ENCODE measurements around the gene SAC3D1.

SAC3D1 gene

DNA sequence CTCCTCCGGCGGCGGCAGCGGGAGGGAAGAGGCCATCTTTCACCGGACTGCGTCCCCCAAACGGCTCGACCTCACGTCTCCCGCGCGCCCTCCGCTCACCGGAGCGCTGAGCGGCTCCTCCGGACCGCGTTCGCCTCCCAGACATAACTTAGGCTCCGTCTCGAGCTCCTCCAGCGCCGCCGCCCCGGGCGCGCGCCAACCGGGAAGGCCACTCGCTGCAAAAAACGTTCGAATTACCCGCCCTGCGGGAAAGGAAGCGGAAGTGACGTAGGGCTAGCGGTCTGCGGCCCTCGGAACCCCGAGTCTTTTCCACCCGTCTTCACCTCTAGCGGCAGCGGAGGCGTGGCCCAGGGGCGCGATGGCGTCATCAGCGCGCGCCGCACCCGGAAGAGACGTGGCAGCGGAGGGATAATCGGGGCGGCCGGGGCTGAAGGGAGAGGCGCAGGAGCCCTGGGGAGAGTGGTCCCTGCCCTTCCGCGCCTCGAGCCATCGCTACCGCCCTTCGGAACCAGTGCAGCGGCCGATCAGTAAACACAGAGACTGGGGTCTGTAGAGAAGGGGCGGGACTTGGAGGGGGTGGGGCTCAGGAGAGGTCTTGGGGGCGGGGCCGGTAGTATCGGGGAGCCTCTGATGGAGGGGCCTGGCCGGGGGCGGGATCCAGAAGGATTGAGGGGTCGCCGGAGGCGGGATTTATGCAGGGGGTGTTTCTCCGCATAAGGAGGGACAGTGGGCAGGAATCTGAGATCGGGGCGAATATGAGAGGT is 43.0 kb downstream of the SAC3D1 start, which contains the start of the genes CDCA5 and ZFPL1:
Gene CDCA5 (minus strand): TSS at position 207 of the 764 bp plus-strand sequence. CDS start 62 bp downstream, at position 145.
Gene ZFPL1 (plus strand): TSS at position 389 of the 764 bp plus-strand sequence. CDS start 477 bp downstream, outside the sequence.
- Histone ChIP-seq H3K4me3 (peak within 1 kb of the TSS; percentile 84), H3K9me3 (ENCODE audit: low read depth, low read length) (no peaks in the 10 kb centered on the region), H3K9ac (ENCODE audit: insufficient read length) (peak within 1 kb of the TSS; percentile 89), H3K36me3 (ENCODE audit: insufficient read depth, low read length) (peaks cover 26% of the 10 kb centered on the region), H3K27ac (peak within 1 kb of the TSS; percentile 85)
- DNase-seq (ENCODE audit: low read depth, low spot score) = peak; percentile 70
- TF ChIP-seq EZH2 (IDR thresholded peaks at IDR 0.05) = no peak
- TF ChIP-seq POLR2AphosphoS5 (IDR thresholded peaks at IDR 0.05; ENCODE audit: borderline replicate concordance, low read depth, low read length) = peak; percentile 83; the same call in 1 of the 2 replicates
- TF ChIP-seq FOXP2 (optimal IDR thresholded peaks at IDR 0.05; ENCODE audit: control extremely low read depth, extremely low read length, insufficient read depth) = no peak

DNA sequence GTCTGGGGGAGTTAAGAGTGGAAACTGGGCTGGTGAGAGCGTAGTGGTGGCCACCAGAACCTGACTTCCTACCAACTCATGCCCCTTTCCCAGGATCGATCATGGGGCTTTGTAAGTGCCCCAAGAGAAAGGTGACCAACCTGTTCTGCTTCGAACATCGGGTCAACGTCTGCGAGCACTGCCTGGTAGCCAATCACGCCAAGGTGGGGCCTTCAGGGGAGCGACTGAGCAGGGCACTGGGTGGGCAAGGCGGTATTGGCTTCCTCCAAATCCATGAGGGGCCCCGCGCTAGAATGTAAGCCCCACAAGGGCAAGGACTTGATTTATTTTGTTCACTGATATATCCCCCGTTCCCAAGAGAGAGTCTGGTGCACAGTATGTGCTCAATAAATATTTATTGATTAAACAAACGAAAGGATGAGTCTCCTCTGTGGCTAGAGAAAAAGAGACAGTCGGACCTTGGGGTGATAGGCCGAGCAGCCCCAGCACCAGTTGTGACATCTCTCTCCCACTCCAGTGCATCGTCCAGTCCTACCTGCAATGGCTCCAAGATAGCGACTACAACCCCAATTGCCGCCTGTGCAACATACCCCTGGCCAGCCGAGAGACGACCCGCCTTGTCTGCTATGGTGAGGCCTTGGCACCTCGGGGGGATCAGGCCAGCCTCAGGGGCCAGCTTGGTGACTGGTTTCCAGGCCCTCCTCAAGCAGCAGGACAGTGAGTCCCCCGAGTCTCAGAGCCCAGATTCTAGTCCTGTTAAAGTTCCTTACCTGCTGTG is 43.8 kb downstream of the SAC3D1 start:
- H3K9ac ChIP-seq (ENCODE audit: insufficient read length) = peak overlapping the region; percentile 89
- peak overlapping the region; percentile 85; the same call in 1 of the 2 replicates for H3K27ac ChIP-seq
- no peak for TF ChIP-seq POLR2AphosphoS5 (IDR thresholded peaks at IDR 0.05; ENCODE audit: borderline replicate concordance, low read depth, low read length)
- TF ChIP-seq EZH2 (IDR thresholded peaks at IDR 0.05) = no peak
- DNase-seq (ENCODE audit: low read depth, low spot score) = no peak
- H3K4me3 ChIP-seq = peak overlapping the region; percentile 84
- peaks cover 20% of the 10 kb centered on the region for H3K36me3 ChIP-seq (ENCODE audit: insufficient read depth, low read length)
- no peaks in the 10 kb centered on the region for H3K9me3 ChIP-seq (ENCODE audit: low read depth, low read length)

DNA sequence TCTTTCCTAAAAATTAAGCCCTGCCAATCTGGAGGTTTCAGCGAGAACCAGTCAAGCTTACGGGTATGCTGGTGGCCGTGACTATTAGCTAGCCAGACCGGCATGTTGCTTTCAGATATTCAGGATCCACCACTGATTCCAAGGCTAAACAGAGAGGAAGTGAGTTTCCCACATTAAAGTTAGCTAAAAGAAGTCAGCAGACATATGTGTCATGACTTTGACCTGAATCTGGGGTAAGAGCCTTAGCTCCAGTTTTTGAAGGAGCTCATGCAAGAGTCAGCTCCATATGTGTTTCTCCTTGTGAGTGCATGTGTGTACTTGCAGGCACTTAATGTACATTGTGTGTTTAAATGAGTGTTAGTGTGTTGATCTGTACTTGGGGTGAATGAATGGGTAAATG is 44.4 kb downstream of the SAC3D1 start:
- Histone ChIP-seq H3K36me3 (ENCODE audit: insufficient read depth, low read length) (peaks cover 15% of the 10 kb centered on the region), H3K27ac (no peak overlapping the region), H3K9me3 (ENCODE audit: low read depth, low read length) (no peaks in the 10 kb centered on the region), H3K9ac (ENCODE audit: insufficient read length) (no peak overlapping the region), H3K4me3 (no peak overlapping the region)
- DNase-seq (ENCODE audit: low read depth, low spot score) = no peak
- TF ChIP-seq EZH2 (IDR thresholded peaks at IDR 0.05) (no peak), POLR2AphosphoS5 (IDR thresholded peaks at IDR 0.05; ENCODE audit: borderline replicate concordance, low read depth, low read length) (no peak), FOXP2 (optimal IDR thresholded peaks at IDR 0.05; ENCODE audit: control extremely low read depth, extremely low read length, insufficient read depth) (no peak)

DNA sequence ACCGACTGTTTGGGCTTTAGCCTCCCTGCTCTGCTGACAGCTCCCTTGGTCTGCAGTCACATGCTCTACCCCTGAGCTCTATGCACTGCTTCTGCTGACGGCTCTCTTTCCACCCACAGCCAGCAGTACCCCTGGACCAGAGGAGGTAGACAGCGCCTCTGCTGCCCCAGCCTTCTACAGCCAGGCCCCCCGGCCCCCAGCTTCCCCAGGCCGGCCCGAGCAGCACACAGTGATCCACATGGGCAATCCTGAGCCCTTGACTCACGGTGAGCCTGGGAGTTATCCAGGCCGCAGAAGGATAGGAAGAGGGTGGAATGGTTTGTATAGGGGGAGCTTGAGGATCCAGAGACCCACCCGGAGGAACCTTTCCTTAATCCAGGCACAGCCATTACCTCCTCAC is 45.8 kb downstream of the SAC3D1 start:
- no peak for DNase-seq (ENCODE audit: low read depth, low spot score)
- H3K36me3 ChIP-seq (ENCODE audit: insufficient read depth, low read length) = peaks cover 4% of the 10 kb centered on the region; the same call in 1 of the 2 replicates
- H3K9me3 ChIP-seq (ENCODE audit: low read depth, low read length) = no peaks in the 10 kb centered on the region
- no peak overlapping the region for H3K9ac ChIP-seq (ENCODE audit: insufficient read length)
- no peak for TF ChIP-seq FOXP2 (optimal IDR thresholded peaks at IDR 0.05; ENCODE audit: control extremely low read depth, extremely low read length, insufficient read depth)
- no peak for TF ChIP-seq EZH2 (IDR thresholded peaks at IDR 0.05)
- TF ChIP-seq POLR2AphosphoS5 (IDR thresholded peaks at IDR 0.05; ENCODE audit: borderline replicate concordance, low read depth, low read length) = no peak
- no peak overlapping the region for H3K4me3 ChIP-seq
- H3K27ac ChIP-seq = no peak overlapping the region

DNA sequence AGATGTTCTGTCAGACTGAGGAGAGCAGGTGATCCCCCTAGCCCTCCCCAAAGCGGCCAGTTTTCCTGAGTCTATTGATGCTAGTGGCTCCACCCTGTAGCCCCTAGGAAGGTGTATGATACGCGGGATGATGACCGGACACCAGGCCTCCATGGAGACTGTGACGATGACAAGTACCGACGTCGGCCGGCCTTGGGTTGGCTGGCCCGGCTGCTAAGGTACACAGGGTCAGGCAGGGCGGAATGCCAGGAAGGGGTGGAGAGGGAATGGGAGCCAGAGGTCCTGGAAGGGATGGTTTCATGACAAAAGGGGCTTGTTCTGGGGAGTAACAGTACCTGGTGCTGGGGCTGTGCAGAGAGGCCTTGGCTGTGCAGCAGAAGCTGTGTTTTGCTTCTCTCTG is 46.2 kb downstream of the SAC3D1 start:
- no peaks in the 10 kb centered on the region; the same call in 1 of the 2 replicates for H3K36me3 ChIP-seq (ENCODE audit: insufficient read depth, low read length)
- TF ChIP-seq POLR2AphosphoS5 (IDR thresholded peaks at IDR 0.05; ENCODE audit: borderline replicate concordance, low read depth, low read length) (no peak), FOXP2 (optimal IDR thresholded peaks at IDR 0.05; ENCODE audit: control extremely low read depth, extremely low read length, insufficient read depth) (no peak), EZH2 (IDR thresholded peaks at IDR 0.05) (no peak)
- no peak overlapping the region for H3K27ac ChIP-seq
- H3K9ac ChIP-seq (ENCODE audit: insufficient read length) = no peak overlapping the region
- DNase-seq (ENCODE audit: low read depth, low spot score) = no peak
- H3K4me3 ChIP-seq = no peak overlapping the region
- H3K9me3 ChIP-seq (ENCODE audit: low read depth, low read length) = no peaks in the 10 kb centered on the region

DNA sequence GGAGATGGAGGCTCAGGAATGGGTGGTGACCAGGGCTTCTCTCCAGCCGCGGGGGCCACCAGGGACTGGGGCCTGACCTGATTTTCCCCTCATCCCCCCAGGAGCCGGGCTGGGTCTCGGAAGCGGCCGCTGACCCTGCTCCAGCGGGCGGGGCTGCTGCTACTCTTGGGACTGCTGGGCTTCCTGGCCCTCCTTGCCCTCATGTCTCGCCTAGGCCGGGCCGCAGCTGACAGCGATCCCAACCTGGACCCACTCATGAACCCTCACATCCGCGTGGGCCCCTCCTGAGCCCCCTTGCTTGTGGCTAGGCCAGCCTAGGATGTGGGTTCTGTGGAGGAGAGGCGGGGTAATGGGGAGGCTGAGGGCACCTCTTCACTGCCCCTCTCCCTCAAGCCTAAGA is 46.8 kb downstream of the SAC3D1 start:
- Histone ChIP-seq H3K4me3 (no peak overlapping the region), H3K27ac (no peak overlapping the region), H3K36me3 (ENCODE audit: insufficient read depth, low read length) (no peaks in the 10 kb centered on the region; the same call in 1 of the 2 replicates), H3K9me3 (ENCODE audit: low read depth, low read length) (no peaks in the 10 kb centered on the region), H3K9ac (ENCODE audit: insufficient read length) (no peak overlapping the region)
- TF ChIP-seq POLR2AphosphoS5 (IDR thresholded peaks at IDR 0.05; ENCODE audit: borderline replicate concordance, low read depth, low read length) (no peak), FOXP2 (optimal IDR thresholded peaks at IDR 0.05; ENCODE audit: control extremely low read depth, extremely low read length, insufficient read depth) (no peak), EZH2 (IDR thresholded peaks at IDR 0.05) (no peak)
- no peak for DNase-seq (ENCODE audit: low read depth, low spot score)

DNA sequence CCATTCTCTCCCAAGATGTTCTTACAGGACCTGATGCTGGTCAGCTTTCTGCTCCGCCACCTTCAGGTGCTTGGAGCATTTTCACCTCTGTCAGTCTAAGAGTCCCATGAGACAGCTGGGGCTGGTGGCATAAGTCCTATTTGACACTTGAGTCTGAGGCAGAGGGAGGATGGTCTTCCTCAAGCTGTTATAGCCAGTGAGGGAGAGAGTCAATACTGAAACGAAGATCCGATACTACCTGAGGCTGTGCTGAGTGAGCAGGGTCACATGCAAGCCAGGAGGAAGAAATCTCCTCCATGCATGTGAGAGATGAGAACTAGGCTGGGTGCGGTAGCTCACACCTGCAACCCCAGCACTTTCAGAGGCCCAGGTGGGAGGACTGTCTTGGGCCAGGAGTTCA is 48.6 kb downstream of the SAC3D1 start:
- no peaks in the 10 kb centered on the region for H3K9me3 ChIP-seq (ENCODE audit: low read depth, low read length)
- no peak overlapping the region for H3K27ac ChIP-seq
- no peak for TF ChIP-seq EZH2 (IDR thresholded peaks at IDR 0.05)
- no peak for TF ChIP-seq FOXP2 (optimal IDR thresholded peaks at IDR 0.05; ENCODE audit: control extremely low read depth, extremely low read length, insufficient read depth)
- TF ChIP-seq POLR2AphosphoS5 (IDR thresholded peaks at IDR 0.05; ENCODE audit: borderline replicate concordance, low read depth, low read length) = no peak
- no peaks in the 10 kb centered on the region; the same call in 1 of the 2 replicates for H3K36me3 ChIP-seq (ENCODE audit: insufficient read depth, low read length)
- no peak overlapping the region for H3K4me3 ChIP-seq
- H3K9ac ChIP-seq (ENCODE audit: insufficient read length) = no peak overlapping the region
- DNase-seq (ENCODE audit: low read depth, low spot score) = no peak

DNA sequence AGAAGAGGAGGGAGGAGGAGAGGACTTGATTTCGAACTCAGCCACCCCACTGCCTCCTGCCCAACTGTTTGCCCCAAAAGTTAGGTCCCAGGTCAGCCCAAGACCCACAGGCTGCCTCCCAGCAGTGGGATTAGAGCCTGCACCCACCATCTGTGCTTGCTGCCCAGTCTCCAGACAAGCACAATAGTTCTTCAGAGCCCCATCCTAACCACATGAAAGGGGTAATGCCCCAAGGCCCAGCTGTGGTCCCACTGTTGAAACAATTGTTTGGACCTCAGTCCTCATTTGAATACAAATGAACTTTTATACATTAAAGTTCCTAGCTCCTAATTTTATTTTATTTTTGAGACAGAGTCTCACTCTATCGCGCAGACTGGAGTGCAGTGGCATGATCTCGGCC is 49.6 kb downstream of the SAC3D1 start:
- no peaks in the 10 kb centered on the region for H3K9me3 ChIP-seq (ENCODE audit: low read depth, low read length)
- no peaks in the 10 kb centered on the region; the same call in 1 of the 2 replicates for H3K36me3 ChIP-seq (ENCODE audit: insufficient read depth, low read length)
- H3K9ac ChIP-seq (ENCODE audit: insufficient read length) = no peak overlapping the region
- no peak for DNase-seq (ENCODE audit: low read depth, low spot score)
- TF ChIP-seq FOXP2 (optimal IDR thresholded peaks at IDR 0.05; ENCODE audit: control extremely low read depth, extremely low read length, insufficient read depth) = no peak
- no peak for TF ChIP-seq EZH2 (IDR thresholded peaks at IDR 0.05)
- H3K4me3 ChIP-seq = no peak overlapping the region
- H3K27ac ChIP-seq = no peak overlapping the region
